HepG2 (cell line): ENCODE measurements around the gene SETD7. TPM values are rescaled to one million over a fixed set of nuclear protein-coding genes. Genes with fewer than 3 reads are reported as not detected.

Source experiments
- ATAC-seq: fragments of 200-7000 bp; cut with Tn5 transposase; 3 replicates; pipeline ENCODE4 v1.9.1; 2020; ENCODE audit warnings: mild to moderate bottlenecking, moderate library complexity
- BruUV-seq: library from RNA; stranded (reverse); fragments of 400-500 nt; replicated peaks from 2 replicates; lab custom pipeline; 2021; lab: Mats Ljungman, UMichigan
- CTCF ChIA-PET: fragments of 300-600 bp; formaldehyde crosslinking; extraction: SDS; loops from one replicate; lab custom pipeline; 2021; ENCODE audit warnings: low total read pairs, inconsistent platforms, low intra/inter-chr PET ratio; lab: Yijun Ruan, JAX
- POLR2A ChIA-PET: fragments of 350-600 bp; sonication (Branson Sonifier 250); formaldehyde crosslinking; loops from one replicate; lab custom pipeline; 2020; ENCODE audit warnings: antibody characterized with exemption, inconsistent platforms; lab: Yijun Ruan, JAX
- DNase-seq: peaks from one replicate; pipeline ENCODE4 v3.0.0-alpha.2; 2015; ENCODE audit warnings: low spot score
- FAIRE-seq: peaks from 3 replicates; lab custom pipeline; 2011; peaks lifted over from hg19 to GRCh38; lab: Jason Lieb, UNC
- H2AFZ ChIP-seq: one replicate; pipeline ENCODE4 v1.6.1; 2011; ENCODE audit warnings: low read length, inconsistent platforms
- H3K27ac ChIP-seq: fragments of 300-600 bp; 3 replicates; pipeline ENCODE4 v1.8.0; 2011; ENCODE audit warnings: mixed run types, mild to moderate bottlenecking, mixed read lengths, low read length, inconsistent platforms; ENCODE audit not compliant: insufficient read depth; ENCODE audit errors: extremely low read length
- H3K27me3 ChIP-seq, 2 experiments: fragments of 200-600 bp in 1 of 2; 2 replicates in 1 of 2; 3 replicates in 1 of 2; pipeline versions ENCODE4 v1.6.0 to v1.8.0; 2011; ENCODE audit warnings: low read length in 2 of 2, mild to moderate bottlenecking in 2 of 2, moderate library complexity in 2 of 2, inconsistent platforms in 1 of 2; ENCODE audit not compliant: insufficient read depth in 2 of 2, control insufficient read depth in 1 of 2
- H3K36me3 ChIP-seq, 2 experiments: fragments of 200-600 bp in 1 of 2; replicated peaks in 1 of 2; 2 replicates in 1 of 2; 3 replicates in 1 of 2; pipeline versions ENCODE4 v1.5.1 to v1.8.0; 2011; ENCODE audit warnings: low read length in 2 of 2, inconsistent platforms in 1 of 2; ENCODE audit not compliant: insufficient read depth in 2 of 2, control insufficient read depth in 1 of 2
- H3K4me1 ChIP-seq: 2 replicates; pipeline ENCODE4 v1.5.1; 2012; ENCODE audit warnings: low read length, inconsistent platforms; ENCODE audit not compliant: insufficient read depth
- H3K4me2 ChIP-seq: 2 replicates; pipeline ENCODE4 v1.6.0; 2011; ENCODE audit warnings: low read depth, low read length, inconsistent platforms
- H3K4me3 ChIP-seq, 3 experiments: fragments of 200-600 bp in 1 of 3; sonication (generic), shearing (Covaris generic) in 1 of 3; replicated peaks in 1 of 3; 2 replicates each; pipeline ENCODE4 v1.5.1; 2011 to 2016; ENCODE audit warnings: low read length in 3 of 3, inconsistent platforms in 2 of 3, low read depth in 2 of 3, mild to moderate bottlenecking in 2 of 3, control low read depth in 1 of 3, mixed read lengths in 1 of 3; ENCODE audit not compliant: insufficient read depth in 1 of 3
- H3K79me2 ChIP-seq: one replicate; pipeline ENCODE4 v1.6.1; 2011; ENCODE audit warnings: low read length, inconsistent platforms; ENCODE audit not compliant: insufficient read depth
- H3K9ac ChIP-seq: 2 replicates; pipeline ENCODE4 v1.6.0; 2011; ENCODE audit warnings: mild to moderate bottlenecking, low read depth, low read length, inconsistent platforms; ENCODE audit not compliant: insufficient read depth
- H3K9me3 ChIP-seq: 2 replicates; pipeline ENCODE4 v1.5.1; 2012; ENCODE audit warnings: mild to moderate bottlenecking, low read length
- H4K20me1 ChIP-seq: 2 replicates; pipeline ENCODE4 v1.6.0; 2011; ENCODE audit warnings: inconsistent platforms, mild to moderate bottlenecking, low read length, moderate library complexity; ENCODE audit not compliant: insufficient read depth
- DPF2 ChIP-seq: sonication (generic); formaldehyde crosslinking; IDR thresholded peaks from 2 replicates; pipeline ENCODE4 v1.4.0; 2020; ENCODE audit warnings: mild to moderate bottlenecking, low read depth, missing genetic modification reagents, borderline replicate concordance
- NR1H2 ChIP-seq: sonication (generic); formaldehyde crosslinking; IDR thresholded peaks from 2 replicates; pipeline ENCODE4 v1.8.1; 2022; ENCODE audit warnings: low read depth, missing genetic modification reagents, borderline replicate concordance
- PBX3 ChIP-seq: sonication (generic); formaldehyde crosslinking; IDR thresholded peaks from 2 replicates; pipeline ENCODE4 v1.8.1; 2023; ENCODE audit warnings: missing genetic modification reagents, inconsistent platforms, borderline replicate concordance
- RERE ChIP-seq: IDR thresholded peaks from 2 replicates; pipeline ENCODE4 v1.6.1; 2016; ENCODE audit warnings: low read depth, missing genetic modification reagents, missing compliant biosample characterization
- ZNF337 ChIP-seq: sonication (generic); formaldehyde crosslinking; IDR thresholded peaks from 2 replicates; pipeline ENCODE4 v1.5.1; 2020; ENCODE audit warnings: missing genetic modification reagents, low read depth, mild to moderate bottlenecking, borderline replicate concordance
- ZNF772 ChIP-seq: sonication (generic); formaldehyde crosslinking; IDR thresholded peaks from 2 replicates; pipeline ENCODE4 v1.5.0; 2020; ENCODE audit warnings: mild to moderate bottlenecking, missing genetic modification reagents
- ZNF773 ChIP-seq: sonication (generic); formaldehyde crosslinking; IDR thresholded peaks from 2 replicates; pipeline ENCODE4 v1.4.0; 2020; ENCODE audit warnings: missing genetic modification reagents, borderline replicate concordance
- ZNF816 ChIP-seq: sonication (generic); formaldehyde crosslinking; IDR thresholded peaks from 2 replicates; pipeline ENCODE4 v1.8.0; 2022; ENCODE audit warnings: missing genetic modification reagents, mild to moderate bottlenecking, borderline replicate concordance
- whole genome bisulfite sequencing: methylation state at CpG from one replicate; pipeline ENCODE4 v1.1.6; 2017; ENCODE audit warnings: low lambda C conversion rate; 5-methylcytosine and 5-hydroxymethylcytosine counted together
- in situ Hi-C: cut with HindIII; loops from 2 replicates; pipeline ENCODE4 v1.10.0; 2017; ENCODE audit warnings: low pct_unique_long_range_greater_than_20kb; ENCODE audit not compliant: extremely low pct_ligation_motif_present
- intact Hi-C: fragments of 100-400 bp; cut with micrococcal nuclease; formaldehyde crosslinking; loops from one replicate; pipeline ENCODE4 v1.10.0; 2022; ENCODE audit not compliant: unreplicated experiment
- polyA plus RNA-seq, 8 experiments: library from polyadenylated mRNA; depleted of rRNA in 3 of 8; stranded (reverse) in 7 of 8; unstranded in 1 of 8; fragments of >200 nt; fragmentation: Illumina TruSeq in 4 of 8; extraction: Trizol in 4 of 8; gene quantifications; 2 replicates each; pipeline versions ENCODE4 v1.2.1 to v1.2.3, GENCODE V29; 2011 to 2016; ENCODE audit warnings: low read depth in 4 of 8, missing spikeins in 1 of 8, mixed read lengths in 1 of 8; ENCODE audit not compliant: insufficient read depth in 1 of 8
- total RNA-seq, 5 experiments: library from RNA; depleted of rRNA; stranded (reverse); fragments of >200 nt; fragmentation: Illumina TruSeq; extraction: Trizol; gene quantifications; 2 replicates each; pipeline ENCODE4 v1.2.3, GENCODE V29; 2016; ENCODE audit warnings: low read depth in 1 of 5

Gene SETD7
- total and polyA plus RNA-seq, 2 of the 13 experiments (the other 11 are each of a cell fraction or from before 2014, with no cell fraction given), result 0.08 to 0.22 TPM

GRCh38 chr4:139589336-139590018, 33.5 kb upstream of the SETD7 start:
- in situ Hi-C loops, result no loop called here
- Histone ChIP-seq H3K9me3 (no peaks in the 10 kb centered on the region), H2AFZ (no peak overlapping the region), H3K4me1 (no peaks in the 10 kb centered on the region), H3K9ac (no peak overlapping the region), H4K20me1 (no peaks in the 10 kb centered on the region), H3K27ac (no peak overlapping the region), H3K79me2 (no peaks in the 10 kb centered on the region), H3K4me2 (no peak overlapping the region), H3K36me3 (no peaks in the 10 kb centered on the region), H3K27me3 (no peaks in the 10 kb centered on the region), H3K4me3 (no peak overlapping the region)
- WGBS, result no CpG with 5 or more reads among the region's 1 CpG
- ChIA-PET POLR2A (no interaction called here), CTCF (no interaction called here)
- BruUV-seq, result no TSS peak
- no peak for FAIRE-seq
- intact Hi-C loops, result no loop called here
- no peak for DNase-seq
- TF ChIP-seq ZNF337 (CRISPR knock-in tag) (no peak), ZNF816 (CRISPR knock-in tag) (no peak), RERE (CRISPR knock-in tag) (no peak), DPF2 (CRISPR knock-in tag) (no peak), NR1H2 (CRISPR knock-in tag) (no peak), PBX3 (CRISPR knock-in tag) (no peak), ZNF772 (CRISPR knock-in tag) (no peak), ZNF773 (CRISPR knock-in tag) (no peak)
- ATAC-seq, result no peak
